NCI-H2196 treated with DMSO at 0.1 percent for 48 hours (cell line): Measurements from ENCODE around the gene MAML3.

ENCODE experiments used
- DNase-seq: peaks from one replicate; lab custom pipeline; 2025; ENCODE audit not compliant: unreplicated experiment; lab: John Stamatoyannopoulos, UW

Gene MAML3

DNA sequence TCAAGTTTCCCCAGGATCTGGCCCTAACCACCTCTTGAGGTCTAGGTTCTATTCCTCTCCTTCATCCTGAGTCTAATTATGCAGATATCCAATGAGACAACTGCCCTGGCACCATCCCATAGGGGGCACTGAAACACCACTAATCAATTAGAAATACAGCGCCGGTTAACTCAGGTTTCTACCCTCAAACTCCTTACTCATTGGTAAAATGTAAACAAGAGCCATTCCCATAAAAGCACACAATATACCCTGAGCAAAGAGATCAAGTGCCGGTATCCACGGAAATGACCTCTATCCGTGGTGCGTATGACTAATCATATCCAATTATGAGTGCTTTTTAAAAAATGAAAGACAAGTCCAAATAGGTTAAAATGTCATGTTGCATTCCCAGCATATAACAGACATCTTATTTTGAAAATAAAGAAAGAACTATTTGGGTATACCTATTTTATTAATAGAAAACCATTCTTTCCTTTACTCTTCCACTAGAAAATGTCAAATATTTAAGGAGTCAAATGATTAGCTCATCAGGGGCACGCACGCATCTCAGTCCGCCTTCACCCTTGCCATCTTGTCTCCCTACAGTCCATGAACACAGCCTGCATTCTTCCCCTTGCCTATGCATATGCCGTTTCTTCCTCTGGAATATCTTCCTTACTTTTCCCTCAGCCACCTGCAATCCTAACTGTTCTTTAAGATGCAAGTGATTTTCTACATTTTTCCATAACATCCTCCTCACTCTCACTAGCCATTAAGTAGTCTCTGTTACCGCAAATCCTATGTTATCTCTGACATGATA lies 141.1 kb downstream of the MAML3 start:
- DNase-seq: peak; percentile 56

DNA sequence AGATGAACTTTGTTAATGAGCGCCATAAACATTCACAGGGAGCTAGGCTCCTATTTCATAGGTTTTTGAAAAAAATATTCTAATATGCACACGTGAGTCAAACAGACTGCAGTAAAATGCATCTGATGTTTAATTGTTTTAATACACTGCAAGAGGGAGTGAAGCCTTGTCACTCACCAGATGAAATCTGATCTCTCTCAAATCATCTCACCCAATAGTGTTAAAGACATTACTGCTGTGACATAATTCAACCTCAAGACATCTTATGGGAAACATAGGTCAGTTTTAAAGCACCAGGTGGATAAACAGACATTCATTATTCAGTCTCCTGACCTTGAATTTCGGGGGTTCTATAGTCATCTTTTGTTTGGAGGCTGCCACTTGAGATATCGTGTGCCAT lies 148.3 kb downstream of the MAML3 start:
- DNase-seq: no peak

DNA sequence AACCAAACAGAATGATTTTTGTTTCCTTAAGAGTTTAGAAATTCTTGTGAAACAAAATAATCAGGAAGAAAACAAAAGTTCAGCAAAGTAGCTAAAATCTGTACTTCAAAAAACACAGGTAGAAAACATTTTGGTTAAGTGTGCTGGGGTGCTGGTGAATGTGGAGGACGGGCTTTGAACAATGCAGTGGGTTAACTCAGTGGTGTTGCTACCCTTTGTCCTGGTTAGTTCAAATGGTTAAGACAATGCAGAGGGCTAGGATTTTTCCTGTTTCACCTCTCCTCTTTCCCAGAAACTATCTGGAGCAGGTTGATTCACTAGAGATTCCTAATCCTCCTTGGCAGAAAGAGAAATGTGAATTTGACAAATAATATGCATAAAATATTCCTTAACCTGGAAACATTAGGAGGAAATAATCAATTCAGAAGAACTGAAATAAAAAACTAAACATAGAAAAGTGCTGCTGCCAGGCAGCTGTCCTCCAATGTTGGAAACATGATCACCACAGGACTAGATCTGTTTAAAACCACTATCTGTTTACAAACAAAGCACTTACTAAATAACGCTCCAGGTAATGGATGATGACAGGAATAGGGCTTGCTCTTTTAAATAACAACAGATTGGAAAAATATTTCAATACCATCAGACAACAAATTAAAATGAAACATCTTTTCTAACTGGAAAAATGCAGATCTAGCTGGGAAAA lies 148.9 kb downstream of the MAML3 start:
- DNase-seq: no peak

DNA sequence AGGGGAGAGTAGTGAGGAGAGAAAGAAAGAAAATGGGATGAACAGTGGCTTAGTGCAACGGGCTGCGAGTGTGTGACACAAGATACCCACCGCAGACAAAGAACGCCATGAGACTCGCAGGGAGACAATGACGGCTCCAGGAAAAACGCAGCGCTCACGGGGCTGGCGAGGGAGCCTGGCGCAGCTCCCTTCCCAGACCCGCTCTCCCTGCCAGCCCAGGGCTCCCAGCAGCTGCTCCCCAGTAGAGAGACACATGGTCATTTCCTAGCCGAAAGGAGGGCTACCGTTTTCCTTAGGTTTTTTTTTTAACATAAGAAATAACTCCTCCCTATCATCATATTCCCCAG lies 149.5 kb downstream of the MAML3 start:
- no peak for DNase-seq

DNA sequence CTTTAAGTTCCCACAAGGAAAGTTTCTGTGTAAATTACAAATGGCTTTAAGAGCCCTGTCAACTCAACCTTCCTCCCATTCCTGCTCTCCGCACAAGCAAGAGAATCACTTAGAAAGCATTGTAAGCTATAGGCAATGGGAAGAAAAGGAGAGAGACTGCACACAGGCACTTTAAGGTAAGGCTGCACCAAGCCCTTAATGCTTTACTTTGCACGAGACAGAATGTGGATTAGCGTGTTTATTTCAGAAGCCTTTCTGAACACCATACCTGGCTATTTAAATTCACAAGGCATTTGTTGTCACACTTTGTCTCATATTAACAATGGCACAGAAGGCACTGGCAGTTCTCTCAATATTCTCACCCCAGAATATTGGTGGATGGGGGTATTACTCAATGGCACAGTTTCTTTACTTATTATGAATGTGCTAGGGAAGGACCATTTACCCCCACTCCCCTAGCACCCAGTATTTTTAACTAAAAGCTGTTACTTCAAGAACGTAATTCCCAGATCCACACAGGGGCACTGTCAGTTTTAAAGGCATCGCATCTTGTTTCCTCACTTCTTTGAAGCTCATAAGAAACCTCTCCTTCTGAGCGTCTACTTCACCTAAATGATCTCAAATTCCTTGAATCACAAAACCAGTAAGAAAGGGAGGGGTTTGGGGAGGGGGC lies 150.0 kb downstream of the MAML3 start:
- DNase-seq: no peak

DNA sequence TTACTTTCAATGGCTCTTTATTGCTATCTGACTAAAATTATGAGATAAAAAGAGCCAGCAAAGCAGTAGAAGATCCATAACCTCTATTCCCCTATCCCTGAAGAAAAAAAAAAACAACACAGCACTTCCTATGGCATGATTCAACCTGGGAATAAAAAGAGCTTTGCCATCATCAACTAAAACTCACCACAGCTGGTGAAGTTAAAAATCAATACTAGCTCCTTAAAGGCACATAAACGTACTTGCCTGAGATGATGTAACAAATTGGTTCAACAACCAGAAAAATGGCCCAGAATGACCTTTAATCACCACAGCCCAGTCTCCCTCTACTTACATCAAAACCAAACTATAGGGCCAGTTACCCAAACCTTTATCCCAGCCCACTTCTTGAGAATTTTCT lies 153.8 kb downstream of the MAML3 start:
- no peak for DNase-seq

DNA sequence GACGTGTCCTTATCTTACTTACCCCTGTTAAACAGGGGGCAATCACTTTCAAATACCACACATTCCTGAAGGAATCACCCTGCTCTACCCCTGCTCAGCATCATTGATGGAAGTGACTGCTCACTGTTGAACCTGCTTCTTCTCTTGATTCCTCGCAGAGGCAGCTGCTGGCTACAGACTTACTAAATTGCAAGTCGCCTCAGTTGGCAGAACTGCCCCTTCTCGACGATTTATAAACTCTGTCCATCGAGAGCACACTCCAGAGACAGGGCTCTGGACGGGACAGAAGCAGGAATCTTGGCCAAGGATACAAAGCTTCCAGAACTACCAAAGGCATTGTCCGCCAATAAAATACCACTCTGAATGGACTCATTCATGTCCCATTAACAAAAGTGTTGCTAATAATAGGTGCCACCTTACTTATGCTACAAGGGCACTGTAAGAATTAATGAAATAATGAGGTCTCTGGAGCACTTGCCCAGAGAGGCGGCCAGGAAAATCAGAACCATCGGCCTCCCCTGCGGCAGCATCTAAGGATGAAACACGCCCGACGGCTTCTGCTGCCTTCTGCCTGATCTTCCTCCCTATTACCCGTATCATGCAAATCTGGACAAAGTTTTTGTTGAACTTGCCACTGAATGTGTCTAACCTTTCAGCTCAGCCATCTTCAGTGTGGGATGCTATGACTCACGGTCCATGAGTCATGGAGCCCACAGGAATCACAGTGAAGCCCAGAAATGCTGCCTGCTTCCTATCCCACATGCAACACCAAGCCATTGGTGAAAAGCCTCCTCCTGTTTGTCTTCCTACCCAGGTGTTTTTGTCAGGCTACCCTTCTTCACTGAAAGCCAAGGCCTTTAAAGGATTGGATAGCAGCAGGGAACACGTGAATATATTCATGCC lies 164.9 kb downstream of the MAML3 start:
- DNase-seq: no peak

DNA sequence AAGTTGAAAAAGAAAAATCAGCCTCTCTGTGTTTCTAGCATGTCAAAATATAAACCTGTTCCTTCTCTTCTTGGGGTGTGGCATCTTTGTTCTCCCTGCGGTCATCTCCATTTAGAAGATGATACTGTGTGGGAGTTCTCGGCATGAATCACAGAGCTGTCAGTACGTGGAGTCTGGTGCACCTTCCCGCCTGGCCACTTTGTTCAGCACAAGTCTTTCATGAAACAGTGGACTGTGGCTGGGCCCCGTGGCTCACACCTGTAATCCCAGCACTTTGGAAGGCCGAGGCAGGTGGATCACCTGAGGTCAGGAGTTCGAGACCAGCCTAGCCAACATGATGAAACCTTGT lies 166.5 kb downstream of the MAML3 start:
- DNase-seq: no peak

DNA sequence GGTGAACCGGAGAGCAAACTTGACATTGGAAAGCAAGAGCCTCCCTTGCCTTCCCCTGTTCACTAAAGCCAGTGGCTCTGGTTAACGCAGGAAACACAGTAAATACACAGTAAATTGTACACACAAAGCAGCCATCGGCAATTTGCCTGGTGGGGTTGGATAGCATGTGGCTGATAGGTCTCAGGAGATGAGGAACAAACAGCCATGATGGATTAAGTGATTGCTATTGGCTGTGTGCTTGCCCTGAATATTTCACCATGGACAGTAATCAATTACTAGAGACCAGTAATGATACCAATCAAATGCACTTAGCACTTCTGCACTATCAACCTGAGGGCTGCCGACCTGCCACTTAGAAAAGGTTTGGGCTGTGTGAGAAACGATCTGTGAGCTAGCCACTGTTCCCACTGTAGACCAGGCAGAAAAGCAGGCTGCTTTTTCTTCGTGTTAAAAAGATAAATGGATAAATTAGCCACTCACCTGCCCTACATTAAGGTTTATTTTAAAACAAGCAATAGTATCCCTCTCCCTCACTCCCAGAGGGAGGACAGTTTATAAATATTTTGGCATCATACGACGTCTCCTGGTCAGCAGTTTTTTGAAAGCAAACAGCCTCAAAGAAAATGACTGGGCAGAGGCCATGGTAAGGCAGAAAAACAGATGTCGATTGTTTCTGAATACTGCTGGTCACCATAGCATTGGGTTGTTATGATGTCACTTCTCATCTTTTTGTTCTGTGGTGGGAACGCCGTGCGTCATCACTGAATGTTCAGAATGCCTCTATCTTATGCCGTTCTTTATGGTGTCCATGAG lies 167.1 kb downstream of the MAML3 start:
- DNase-seq: no peak

DNA sequence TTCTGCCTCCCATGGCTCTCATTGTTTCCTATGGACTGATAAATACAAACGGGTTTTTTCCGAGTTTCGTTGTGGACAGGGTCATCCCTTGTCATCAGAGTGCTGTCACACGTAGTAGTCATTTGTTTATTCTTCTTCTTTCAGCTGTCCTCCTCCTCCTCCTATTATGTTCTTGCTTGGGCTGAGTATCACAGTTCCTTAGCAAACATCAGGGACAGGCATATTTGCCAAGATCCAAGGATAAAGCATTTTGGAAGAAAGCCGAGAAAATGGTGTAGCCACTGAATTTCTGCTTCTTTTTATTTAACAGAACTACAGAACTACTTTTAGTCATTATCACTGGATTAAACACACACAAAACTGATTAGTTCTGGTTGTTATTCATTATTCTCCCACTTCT lies 167.9 kb downstream of the MAML3 start:
- DNase-seq: no peak

DNA sequence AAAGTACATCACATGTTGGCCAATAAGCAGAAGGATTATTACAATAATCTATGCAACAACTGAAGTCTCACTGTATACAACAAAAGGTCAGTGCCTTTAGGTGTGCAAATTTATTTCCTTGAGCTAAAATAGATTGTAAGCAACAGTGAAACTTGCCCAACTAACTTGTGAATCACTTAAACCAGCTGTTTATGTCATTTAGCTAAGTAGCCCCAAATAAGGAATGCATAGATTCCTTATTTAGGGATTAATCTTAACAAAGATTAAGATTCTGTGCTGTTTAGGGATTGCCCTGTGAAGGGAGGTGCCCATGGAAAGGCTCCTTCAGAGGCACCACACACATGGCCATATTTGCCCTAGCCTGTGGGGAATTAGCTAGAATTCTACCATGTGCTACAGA lies 168.6 kb downstream of the MAML3 start:
- no peak for DNase-seq

DNA sequence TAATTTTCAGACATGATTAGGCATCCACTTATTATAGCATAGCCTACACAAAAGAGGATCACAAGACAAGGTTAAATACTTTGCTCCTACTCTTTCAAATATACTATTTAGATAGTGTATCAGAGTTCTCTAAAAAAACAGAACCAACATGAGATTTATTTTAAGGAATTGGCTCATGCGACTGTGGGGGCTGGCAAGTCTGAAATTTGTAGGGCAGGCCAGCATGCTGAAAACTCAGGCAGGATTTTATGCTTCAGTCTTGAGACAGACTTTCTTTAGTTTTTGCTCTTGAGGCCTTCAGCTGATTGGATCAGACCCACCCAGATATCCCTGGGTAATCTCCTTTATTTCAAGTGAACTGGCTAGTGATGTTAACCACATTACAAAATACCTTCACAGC lies 169.5 kb downstream of the MAML3 start:
- no peak for DNase-seq

DNA sequence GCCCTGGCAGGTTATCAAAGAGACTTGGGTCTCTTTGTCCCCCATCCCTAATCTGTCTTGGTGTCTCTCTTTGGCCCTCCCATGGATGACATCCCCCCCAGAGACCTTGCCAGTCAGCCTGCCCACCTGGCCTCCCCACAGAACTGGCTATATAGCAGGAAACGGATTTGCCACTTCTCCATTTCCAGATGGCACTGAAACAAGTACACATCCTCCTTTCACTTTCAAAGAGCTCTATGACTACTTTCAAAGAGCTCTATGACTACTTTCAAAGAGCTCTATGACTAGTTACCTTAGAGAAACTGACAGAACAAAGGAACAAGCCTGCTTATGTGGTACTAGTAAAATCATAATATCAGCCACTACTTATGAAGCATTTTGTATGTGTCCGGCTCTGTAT lies 175.3 kb downstream of the MAML3 start:
- no peak for DNase-seq

DNA sequence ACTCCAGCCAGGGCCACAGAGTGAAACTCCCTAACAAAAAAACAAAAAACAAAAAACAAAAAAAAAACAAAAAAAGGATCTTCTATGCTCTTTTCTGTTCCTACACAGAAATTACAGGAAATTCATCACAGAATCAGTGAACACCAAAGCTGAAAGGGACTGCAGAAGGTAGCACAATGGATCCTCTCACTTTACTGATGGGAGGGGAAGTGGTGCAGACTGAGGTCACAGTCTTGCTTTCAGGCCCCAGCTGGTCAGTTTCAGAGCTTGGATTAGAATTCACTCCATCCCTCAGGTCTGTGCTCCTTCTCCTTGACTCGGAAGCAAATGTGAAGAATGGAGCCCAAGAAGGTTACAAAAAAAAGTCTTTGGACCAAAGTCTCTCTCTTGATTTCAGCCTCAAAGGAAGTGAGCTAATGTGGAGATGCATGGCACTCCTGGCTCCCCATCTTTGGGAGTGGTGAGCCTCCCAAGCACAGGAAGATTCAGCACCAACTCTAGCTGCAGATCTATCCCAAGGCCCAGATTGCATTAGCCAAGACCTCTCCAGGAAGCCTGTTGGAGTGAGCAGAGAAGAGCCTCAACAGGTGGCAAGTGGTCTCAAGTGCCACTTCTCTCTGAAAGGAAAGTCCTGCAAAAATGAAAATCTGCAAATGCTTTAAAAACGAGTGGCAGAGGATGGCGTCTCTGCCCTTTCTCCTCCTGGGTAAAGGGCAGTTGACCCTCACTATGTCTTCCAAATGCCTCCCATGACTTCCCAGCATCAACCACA lies 176.0 kb downstream of the MAML3 start:
- DNase-seq: no peak

DNA sequence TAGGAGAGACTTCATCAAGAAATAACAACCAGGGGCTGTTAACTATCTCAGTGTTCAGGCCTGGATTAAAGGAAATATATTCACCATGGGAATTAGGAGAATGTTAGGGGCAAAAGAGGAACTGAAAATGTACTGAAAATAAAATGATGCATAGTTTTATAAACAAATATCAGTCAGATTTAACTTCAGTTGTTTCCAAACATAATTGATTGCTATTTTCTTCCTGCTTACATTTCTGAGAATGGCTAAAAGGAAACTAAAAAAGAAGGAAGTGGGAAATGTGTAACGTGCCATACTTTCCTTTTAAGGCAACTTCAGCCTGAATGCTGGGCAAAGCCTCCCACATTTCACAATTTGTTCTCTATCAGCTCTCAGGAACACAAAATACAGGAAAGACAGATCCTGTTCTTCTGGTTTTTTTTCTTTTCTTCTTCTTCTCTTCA lies 178.1 kb downstream of the MAML3 start:
- no peak for DNase-seq

DNA sequence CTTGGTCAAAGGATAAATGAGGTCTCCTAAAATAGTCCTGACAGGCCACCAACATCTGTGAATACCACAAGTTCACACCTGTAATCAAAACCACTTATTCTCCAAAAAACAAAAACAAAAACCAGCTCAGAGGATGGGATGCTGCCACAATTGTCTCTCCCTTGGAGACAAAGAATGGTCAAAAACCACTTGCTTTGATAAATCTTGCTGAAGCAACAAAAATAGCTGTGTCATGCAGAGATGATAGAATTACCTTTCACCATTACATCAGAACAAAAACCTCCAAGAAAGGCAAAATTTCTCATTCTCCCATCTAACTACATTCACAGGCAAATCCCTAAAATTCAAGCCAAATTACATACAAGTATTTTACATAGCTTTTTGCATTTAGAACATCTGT lies 180.4 kb downstream of the MAML3 start:
- DNase-seq: no peak

DNA sequence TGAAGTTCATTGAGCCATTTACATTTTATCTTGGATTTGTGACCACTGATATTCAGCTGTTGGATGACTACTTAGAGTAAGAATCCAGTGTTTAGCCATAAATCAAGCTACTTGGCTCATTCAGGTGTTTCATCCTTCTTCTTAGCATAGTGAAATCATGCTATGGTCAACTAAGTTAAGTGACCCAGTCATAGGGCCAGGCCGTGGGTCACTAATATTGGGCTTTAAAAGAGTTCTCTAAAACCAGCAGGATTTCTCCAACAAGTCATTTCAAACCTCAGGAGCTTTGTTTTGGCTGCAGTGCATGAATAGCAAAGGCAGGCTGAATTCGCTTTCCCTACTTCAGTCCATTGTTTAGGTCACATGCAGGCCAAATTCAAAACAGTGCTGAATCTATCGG lies 181.0 kb downstream of the MAML3 start:
- DNase-seq: no peak

DNA sequence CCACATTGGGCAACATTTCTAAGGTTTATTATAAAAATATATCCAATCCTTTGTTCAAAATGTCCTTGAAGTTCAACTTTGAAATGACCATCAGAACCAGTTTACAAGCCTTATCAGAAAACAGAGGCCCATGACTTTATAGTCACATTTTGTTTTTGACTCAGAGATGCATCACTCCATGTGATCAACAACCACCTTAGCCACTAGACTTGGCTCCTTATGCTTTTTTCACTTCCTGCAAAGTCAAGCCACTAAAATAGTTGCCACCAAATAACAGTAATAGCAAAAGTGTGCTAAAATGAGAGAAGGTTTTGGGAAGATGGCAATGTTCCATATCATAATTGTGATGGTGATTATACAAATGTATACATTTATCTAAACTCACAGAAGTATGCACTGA lies 181.7 kb downstream of the MAML3 start:
- no peak for DNase-seq

DNA sequence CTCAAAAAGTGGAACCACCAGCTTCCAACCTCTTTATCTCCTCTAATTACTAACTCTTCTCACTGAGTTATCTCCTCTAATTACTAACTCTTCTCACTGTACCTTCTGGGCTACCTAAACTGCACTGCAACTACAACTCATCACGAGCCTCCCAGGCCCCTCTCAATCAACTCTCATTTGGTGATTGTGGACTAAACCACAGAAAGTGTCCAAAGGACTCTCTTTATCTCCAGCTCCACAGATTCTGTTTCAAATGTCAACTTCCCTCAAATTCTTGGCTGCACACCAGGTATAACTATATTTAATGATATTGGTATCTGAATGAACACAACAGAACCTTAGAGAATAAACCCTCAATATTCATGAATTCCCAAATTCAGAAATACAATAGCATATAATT lies 182.9 kb downstream of the MAML3 start:
- no peak for DNase-seq
